ENCODE data around the gene EDDM13.
A peak's percentile ranks its signal among the peaks of the same experiment; 100 is the strongest.

The EDDM13 gene

GRCh38 chr19:56314018-56314380, 41.5 kb downstream of the EDDM13 start:
- peak; percentile 47 for DNase-seq (ENCODE audit: low read depth)
- no peak for TF ChIP-seq CTCF (conservative IDR thresholded peaks at IDR 0.05; ENCODE audit: low read depth, low read length)
- peak overlapping the region; percentile 65 for H3K4me3 ChIP-seq (ENCODE audit: low read depth, low read length)

- TF ChIP-seq CTCF (conservative IDR thresholded peaks at IDR 0.05; ENCODE audit: low read depth, low read length), result no peak
- peak; percentile 97 for DNase-seq (ENCODE audit: low read depth)
- H3K4me3 ChIP-seq (ENCODE audit: low read depth, low read length), result peak within 1 kb of the TSS; percentile 65
These were observed 42.0 kb downstream of the EDDM13 start, which contains the start of gene ZSCAN5A for GRCh38 chr19:56314381-56315076. Gene ZSCAN5A, minus strand, starts transcription at chr19:56314839. Its CDS starts 89,793 bp downstream, at chr19:56225046.

- peak; percentile 99 for DNase-seq (ENCODE audit: low read depth)
- peak overlapping the region; percentile 65 for H3K4me3 ChIP-seq (ENCODE audit: low read depth, low read length)
These were observed 42.7 kb downstream of the EDDM13 start for GRCh38 chr19:56315077-56315828.

GRCh38 chr19:56316728-56317127, 44.2 kb downstream of the EDDM13 start:
- DNase-seq (ENCODE audit: low read depth), result no peak
- TF ChIP-seq CTCF (conservative IDR thresholded peaks at IDR 0.05; ENCODE audit: low read depth, low read length), result no peak
- H3K4me3 ChIP-seq (ENCODE audit: low read depth, low read length), result no peak overlapping the region

More at GRCh38 chr19:56315077-56315828, 42.7 kb downstream of the EDDM13 start:
- no peak for TF ChIP-seq CTCF (conservative IDR thresholded peaks at IDR 0.05; ENCODE audit: low read depth, low read length)

- no peak overlapping the region for H3K4me3 ChIP-seq (ENCODE audit: low read depth, low read length)
- no peak for TF ChIP-seq CTCF (conservative IDR thresholded peaks at IDR 0.05; ENCODE audit: low read depth, low read length)
- no peak for DNase-seq (ENCODE audit: low read depth)
These were observed 45.2 kb downstream of the EDDM13 start for GRCh38 chr19:56317749-56318148.

- H3K4me3 ChIP-seq (ENCODE audit: low read depth, low read length), result no peak overlapping the region
- no peak for TF ChIP-seq CTCF (conservative IDR thresholded peaks at IDR 0.05; ENCODE audit: low read depth, low read length)
- DNase-seq (ENCODE audit: low read depth), result no peak
These were observed 47.4 kb downstream of the EDDM13 start for GRCh38 chr19:56319991-56320390.

All from choroid plexus epithelial cell (primary cell).